H1 (cell line): ENCODE data around the gene PTGDS. TPM values are rescaled to one million over a fixed set of nuclear protein-coding genes. Genes with fewer than 3 reads are reported as not detected.
A peak's percentile ranks its signal among the peaks of the same experiment; 100 is the strongest.

Source experiments
- CHD2 ChIP-seq: IDR thresholded peaks from 2 replicates; pipeline ENCODE4 v1.6.1; 2012; ENCODE audit warnings: low read length, improper control_type of control experiment
- GABPA ChIP-seq: IDR thresholded peaks from 2 replicates; pipeline ENCODE4 v1.6.1; 2011; ENCODE audit warnings: mild to moderate bottlenecking, low read length, moderate library complexity, borderline replicate concordance; ENCODE audit not compliant: insufficient read depth
- polyA plus RNA-seq, 7 experiments: library from polyadenylated mRNA; depleted of rRNA in 3 of 7; stranded (reverse) in 5 of 7; unstranded in 2 of 7; fragments of >200 nt in 5 of 7; fragments of 200-250 nt in 2 of 7; gene quantifications; 1 replicate in 5 of 7; 2 replicates in 1 of 7; 4 replicates in 1 of 7; pipeline versions ENCODE4 v1.2.1 to v1.2.3, GENCODE V29; 2011 to 2013; ENCODE audit warnings: missing spikeins in 2 of 7, mixed read lengths in 2 of 7
- total RNA-seq: library from RNA; stranded (reverse); fragmentation: NEBNext Ultra II Directional; extraction: Animal tissue kit (Norgen Biotek cat#: 25700); gene quantifications from 2 replicates; pipeline ENCODE4 v1.2.1, GENCODE V29; 2021

The PTGDS gene
- total and polyA plus RNA-seq, 2 of the 8 experiments (the other 6 are each of a cell fraction or from before 2014, with no cell fraction given): 1.7 to 2.3 TPM

DNA sequence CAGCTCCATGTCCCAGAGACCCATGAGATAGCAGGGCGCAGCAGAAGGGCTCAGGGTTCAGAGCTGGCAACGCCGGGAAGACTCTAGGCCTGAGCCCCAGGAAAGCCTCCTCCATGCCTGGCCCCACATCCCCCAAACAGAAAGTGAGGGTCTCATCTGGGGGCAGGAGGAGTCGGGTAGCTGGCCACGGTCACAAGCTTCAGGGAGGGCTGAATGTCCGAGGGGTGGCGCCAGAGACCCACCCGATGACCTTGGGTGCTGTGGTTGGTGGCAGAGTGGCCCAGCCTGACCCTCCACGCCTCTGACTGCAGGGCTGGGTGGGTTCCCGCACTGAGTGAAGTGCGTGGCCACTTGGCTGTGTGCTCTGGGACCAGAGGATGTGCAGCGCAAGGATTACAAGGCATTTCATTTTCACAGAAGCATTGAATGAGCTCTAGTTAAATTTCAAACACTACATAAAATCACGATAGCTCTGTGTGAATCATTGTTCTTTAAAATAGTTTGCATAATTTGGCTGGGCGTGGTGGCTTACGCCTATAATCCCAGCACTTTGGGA, 29.3 kb upstream of the PTGDS start (continued):
- TF ChIP-seq GABPA: peak; percentile 76; the same call in 1 of the 2 replicates
- no peak for TF ChIP-seq CHD2
